IPS-18a (cell line): ENCODE measurements around the gene LPIN3.

ENCODE experiments used
- H3K27ac ChIP-seq: one replicate; pipeline ENCODE4 v1.5.1; 2013; ENCODE audit warnings: low read length
- H3K27me3 ChIP-seq: one replicate; pipeline ENCODE4 v1.6.1; 2013; ENCODE audit warnings: mild to moderate bottlenecking, low read length; ENCODE audit not compliant: control insufficient read depth, insufficient read depth
- H3K36me3 ChIP-seq: one replicate; pipeline ENCODE4 v1.6.1; 2013; ENCODE audit warnings: low read depth, low read length; ENCODE audit not compliant: control insufficient read depth
- H3K4me1 ChIP-seq: one replicate; pipeline ENCODE4 v1.6.1; 2013; ENCODE audit warnings: low read depth, low read length; ENCODE audit not compliant: control insufficient read depth
- H3K4me3 ChIP-seq: one replicate; pipeline ENCODE4 v1.5.1; 2013; ENCODE audit warnings: low read length
- H3K9ac ChIP-seq: one replicate; pipeline ENCODE4 v1.6.1; 2013; ENCODE audit warnings: mild to moderate bottlenecking, low read length, moderate library complexity
- H3K9me3 ChIP-seq: one replicate; pipeline ENCODE4 v1.6.1; 2013; ENCODE audit warnings: low read depth, low read length; ENCODE audit not compliant: control insufficient read depth

LPIN3 gene

GRCh38 chr20:41344477-41344876, 3.9 kb downstream of the LPIN3 start:
- Histone ChIP-seq H3K27ac (no peak overlapping the region), H3K4me1 (peaks cover 2% of the 10 kb centered on the region), H3K4me3 (no peak overlapping the region), H3K36me3 (no peaks in the 10 kb centered on the region), H3K27me3 (peaks cover 2% of the 10 kb centered on the region), H3K9ac (no peak overlapping the region), H3K9me3 (no peaks in the 10 kb centered on the region)

GRCh38 chr20:41344938-41345728, 4.5 kb downstream of the LPIN3 start:
- Histone ChIP-seq H3K9ac (no peak overlapping the region), H3K9me3 (no peaks in the 10 kb centered on the region), H3K27me3 (no peaks in the 10 kb centered on the region), H3K36me3 (no peaks in the 10 kb centered on the region), H3K4me1 (no peaks in the 10 kb centered on the region), H3K27ac (no peak overlapping the region), H3K4me3 (no peak overlapping the region)

GRCh38 chr20:41345729-41346067, 5.1 kb downstream of the LPIN3 start:
- no peaks in the 10 kb centered on the region for H3K4me1 ChIP-seq
- no peaks in the 10 kb centered on the region for H3K36me3 ChIP-seq
- H3K27me3 ChIP-seq: no peaks in the 10 kb centered on the region
- H3K27ac ChIP-seq: no peak overlapping the region
- no peak overlapping the region for H3K9ac ChIP-seq
- no peak overlapping the region for H3K4me3 ChIP-seq
- no peaks in the 10 kb centered on the region for H3K9me3 ChIP-seq

- no peaks in the 10 kb centered on the region for H3K36me3 ChIP-seq
- H3K4me3 ChIP-seq: no peak overlapping the region
- no peaks in the 10 kb centered on the region for H3K9me3 ChIP-seq
- no peak overlapping the region for H3K27ac ChIP-seq
- H3K27me3 ChIP-seq: no peaks in the 10 kb centered on the region
- no peaks in the 10 kb centered on the region for H3K4me1 ChIP-seq
- H3K9ac ChIP-seq: no peak overlapping the region
Observed at GRCh38 chr20:41347523-41348429, 7.2 kb downstream of the LPIN3 start.

- no peak overlapping the region for H3K27ac ChIP-seq
Observed at GRCh38 chr20:41348430-41349172, 8.0 kb downstream of the LPIN3 start.

GRCh38 chr20:41349266-41349665, 8.6 kb downstream of the LPIN3 start:
- no peaks in the 10 kb centered on the region for H3K4me1 ChIP-seq
- H3K27me3 ChIP-seq: no peaks in the 10 kb centered on the region
- H3K9ac ChIP-seq: no peak overlapping the region
- H3K36me3 ChIP-seq: no peaks in the 10 kb centered on the region
- H3K9me3 ChIP-seq: no peaks in the 10 kb centered on the region
- no peak overlapping the region for H3K27ac ChIP-seq
- H3K4me3 ChIP-seq: no peak overlapping the region

More at GRCh38 chr20:41348430-41349172, 8.0 kb downstream of the LPIN3 start:
- H3K9me3 ChIP-seq: no peaks in the 10 kb centered on the region
- H3K4me3 ChIP-seq: no peak overlapping the region
- H3K27me3 ChIP-seq: no peaks in the 10 kb centered on the region
- no peaks in the 10 kb centered on the region for H3K4me1 ChIP-seq
- no peak overlapping the region for H3K9ac ChIP-seq
- H3K36me3 ChIP-seq: no peaks in the 10 kb centered on the region

- Histone ChIP-seq H3K27me3 (no peaks in the 10 kb centered on the region), H3K9me3 (no peaks in the 10 kb centered on the region), H3K4me1 (no peaks in the 10 kb centered on the region), H3K36me3 (no peaks in the 10 kb centered on the region), H3K27ac (no peak overlapping the region), H3K9ac (no peak overlapping the region), H3K4me3 (no peak overlapping the region)
Observed at GRCh38 chr20:41349943-41350342, 9.3 kb downstream of the LPIN3 start.

- Histone ChIP-seq H3K4me1 (no peaks in the 10 kb centered on the region), H3K4me3 (no peak overlapping the region), H3K27ac (no peak overlapping the region), H3K36me3 (no peaks in the 10 kb centered on the region), H3K27me3 (no peaks in the 10 kb centered on the region), H3K9me3 (no peaks in the 10 kb centered on the region), H3K9ac (no peak overlapping the region)
Observed at GRCh38 chr20:41350408-41350962, 9.9 kb downstream of the LPIN3 start.

- Histone ChIP-seq H3K36me3 (no peaks in the 10 kb centered on the region), H3K4me1 (no peaks in the 10 kb centered on the region), H3K27me3 (no peaks in the 10 kb centered on the region), H3K9me3 (no peaks in the 10 kb centered on the region), H3K27ac (no peak overlapping the region), H3K9ac (no peak overlapping the region), H3K4me3 (no peak overlapping the region)
Observed at GRCh38 chr20:41352106-41352505, 11.5 kb downstream of the LPIN3 start.

GRCh38 chr20:41352666-41353065, 12.0 kb downstream of the LPIN3 start:
- H3K27me3 ChIP-seq: no peaks in the 10 kb centered on the region
- H3K4me3 ChIP-seq: no peak overlapping the region
- H3K9ac ChIP-seq: no peak overlapping the region
- H3K9me3 ChIP-seq: no peaks in the 10 kb centered on the region
- no peaks in the 10 kb centered on the region for H3K4me1 ChIP-seq
- H3K27ac ChIP-seq: no peak overlapping the region
- no peaks in the 10 kb centered on the region for H3K36me3 ChIP-seq

GRCh38 chr20:41353530-41353929, 12.9 kb downstream of the LPIN3 start:
- Histone ChIP-seq H3K9ac (no peak overlapping the region), H3K9me3 (no peaks in the 10 kb centered on the region)

More at GRCh38 chr20:41353530-41353929, 12.9 kb downstream of the LPIN3 start:
- no peak overlapping the region for H3K4me3 ChIP-seq
- H3K4me1 ChIP-seq: no peaks in the 10 kb centered on the region
- H3K27me3 ChIP-seq: no peaks in the 10 kb centered on the region
- H3K36me3 ChIP-seq: no peaks in the 10 kb centered on the region
- H3K27ac ChIP-seq: no peak overlapping the region
